H1 (cell line): ENCODE results near the gene TGM2. TPM values are rescaled to one million over a fixed set of nuclear protein-coding genes. Genes with fewer than 3 reads are reported as not detected.

ENCODE experiments used
- CTCF ChIA-PET: fragments of 300-600 bp; sonication (Branson Sonifier 250); formaldehyde crosslinking; loops from one replicate; lab custom pipeline; 2021; ENCODE audit not compliant: partially characterized antibody; lab: Charles Lee
- POLR2A ChIA-PET: fragments of 300-600 bp; sonication (Branson Sonifier 250); formaldehyde crosslinking; loops from one replicate; lab custom pipeline; 2021; ENCODE audit warnings: inconsistent platforms; ENCODE audit not compliant: partially characterized antibody; lab: Charles Lee
- DNase-seq, 2 experiments: peaks; one replicate each; pipeline versions ENCODE4 v3.0.0 to v3.0.0-alpha.2; 2010 to 2022; ENCODE audit warnings: low spot score in 2 of 2, low read depth in 1 of 2, mixed read lengths in 1 of 2
- FAIRE-seq: peaks from 2 replicates; lab custom pipeline; 2011; peaks lifted over from hg19 to GRCh38; lab: Jason Lieb, UNC
- H2AFZ ChIP-seq: 2 replicates; pipeline ENCODE4 v1.8.1; 2012; ENCODE audit warnings: low read length, inconsistent platforms
- H2AK5ac ChIP-seq: 2 replicates; pipeline ENCODE4 v1.6.1; 2013; ENCODE audit warnings: low read depth, low read length
- H2BK120ac ChIP-seq: replicated peaks from 2 replicates; pipeline ENCODE3; 2013; ENCODE audit warnings: low read depth, low read length, inconsistent platforms
- H2BK12ac ChIP-seq: 2 replicates; pipeline ENCODE4 v1.6.1; 2013; ENCODE audit warnings: low read depth, low read length
- H2BK15ac ChIP-seq: 2 replicates; pipeline ENCODE4 v1.6.1; 2013; ENCODE audit warnings: low read length
- H2BK20ac ChIP-seq: 2 replicates; pipeline ENCODE4 v1.6.1; 2013; ENCODE audit warnings: low read length
- H2BK5ac ChIP-seq: 2 replicates; pipeline ENCODE4 v1.6.1; 2013; ENCODE audit warnings: low read depth, low read length
- H3K14ac ChIP-seq: 2 replicates; pipeline ENCODE4 v1.6.1; 2013; ENCODE audit warnings: inconsistent platforms; ENCODE audit not compliant: insufficient read length
- H3K18ac ChIP-seq: 2 replicates; pipeline ENCODE4 v1.6.1; 2013; ENCODE audit warnings: low read length; ENCODE audit errors: extremely low read depth
- H3K23ac ChIP-seq: 2 replicates; pipeline ENCODE4 v1.6.1; 2013; ENCODE audit warnings: inconsistent platforms; ENCODE audit not compliant: insufficient read length
- H3K23me2 ChIP-seq: 2 replicates; pipeline ENCODE4 v1.6.1; 2013; ENCODE audit warnings: low read depth, low read length
- H3K27ac ChIP-seq: 2 replicates; pipeline ENCODE4 v1.6.1; 2011; ENCODE audit warnings: low read depth, low read length, inconsistent platforms
- H3K27me3 ChIP-seq, 4 experiments: replicated peaks in 1 of 4; 1 replicate in 1 of 4; 2 replicates in 3 of 4; pipeline versions ENCODE4 v1.6.1 to v1.8.1; 2011 to 2013; ENCODE audit warnings: low read length in 3 of 4, mild to moderate bottlenecking in 3 of 4, inconsistent platforms in 2 of 4, mixed read lengths in 2 of 4, moderate library complexity in 1 of 4; ENCODE audit not compliant: control insufficient read depth in 3 of 4, insufficient read depth in 3 of 4; ENCODE audit errors: extremely low read depth in 1 of 4
- H3K36me3 ChIP-seq, 4 experiments: 2 replicates each; pipeline versions ENCODE4 v1.6.1 to v1.8.1; 2011 to 2013; ENCODE audit warnings: mild to moderate bottlenecking in 4 of 4, low read length in 3 of 4, moderate library complexity in 2 of 4, control low read depth in 1 of 4, inconsistent platforms in 1 of 4; ENCODE audit not compliant: insufficient read depth in 4 of 4, control insufficient read depth in 2 of 4
- H3K4ac ChIP-seq: replicated peaks from 2 replicates; pipeline ENCODE3; 2013; ENCODE audit warnings: low read length, low read depth, mixed read lengths, inconsistent platforms; ENCODE audit not compliant: insufficient read length
- H3K4me1 ChIP-seq, 4 experiments: replicated peaks in 1 of 4; 1 replicate in 1 of 4; 2 replicates in 3 of 4; pipeline versions ENCODE4 v1.6.1 to v1.8.1; 2011 to 2013; ENCODE audit warnings: low read length in 3 of 4, inconsistent platforms in 2 of 4, mixed read lengths in 1 of 4; ENCODE audit not compliant: insufficient read depth in 4 of 4, control insufficient read depth in 3 of 4
- H3K4me2 ChIP-seq, 2 experiments: 2 replicates each; pipeline versions ENCODE4 v1.6.1 to v1.8.1; 2011 to 2013; ENCODE audit warnings: low read depth in 2 of 2, low read length in 2 of 2, control low read depth in 1 of 2, inconsistent platforms in 1 of 2, mild to moderate bottlenecking in 1 of 2; ENCODE audit not compliant: insufficient read depth in 1 of 2
- H3K4me3 ChIP-seq, 4 experiments: fragments of 200-600, 300-600 bp in 1 of 4; sonication (generic), shearing (Covaris generic), sonication (Bioruptor Twin) in 1 of 4; 2 replicates each; pipeline versions ENCODE4 v1.5.1 to v1.8.1; 2011 to 2016; ENCODE audit warnings: low read length in 4 of 4, low read depth in 3 of 4, control low read depth in 2 of 4, inconsistent platforms in 2 of 4, mild to moderate bottlenecking in 2 of 4, mixed read lengths in 1 of 4, moderate library complexity in 1 of 4; ENCODE audit not compliant: insufficient read depth in 2 of 4; ENCODE audit errors: extremely low read depth in 1 of 4
- H3K56ac ChIP-seq: replicated peaks from 2 replicates; pipeline ENCODE3; 2013; ENCODE audit warnings: low read depth, mild to moderate bottlenecking, mixed read lengths, low read length, inconsistent platforms; ENCODE audit not compliant: insufficient read length
- H3K79me1 ChIP-seq: 2 replicates; pipeline ENCODE4 v1.6.1; 2013; ENCODE audit warnings: low read depth, low read length, control low read depth
- H3K79me2 ChIP-seq, 2 experiments: 2 replicates each; pipeline versions ENCODE4 v1.6.1 to v1.8.1; 2012 to 2013; ENCODE audit warnings: low read length in 2 of 2, mild to moderate bottlenecking in 2 of 2, inconsistent platforms in 1 of 2; ENCODE audit not compliant: insufficient read depth in 2 of 2, control insufficient read depth in 1 of 2
- H3K9ac ChIP-seq, 4 experiments: replicated peaks in 1 of 4; 1 replicate in 1 of 4; 2 replicates in 3 of 4; pipeline versions ENCODE4 v1.6.1 to v1.8.1; 2011 to 2013; ENCODE audit warnings: low read depth in 3 of 4, low read length in 3 of 4, control low read depth in 2 of 4, mild to moderate bottlenecking in 2 of 4, moderate library complexity in 2 of 4, inconsistent platforms in 1 of 4; ENCODE audit errors: extremely low read depth in 1 of 4
- H3K9me3 ChIP-seq, 2 experiments: 2 replicates each; pipeline versions ENCODE4 v1.6.1 to v1.8.1; 2012 to 2013; ENCODE audit warnings: mild to moderate bottlenecking in 2 of 2, moderate library complexity in 2 of 2, control low read depth in 1 of 2, inconsistent platforms in 1 of 2, low read depth in 1 of 2, low read length in 1 of 2, mixed read lengths in 1 of 2; ENCODE audit not compliant: insufficient read depth in 2 of 2
- H4K20me1 ChIP-seq, 2 experiments: replicated peaks in 1 of 2; 2 replicates each; pipeline versions ENCODE3 to v1.8.1; 2011 to 2013; ENCODE audit warnings: inconsistent platforms in 2 of 2, low read length in 2 of 2, mild to moderate bottlenecking in 1 of 2; ENCODE audit not compliant: insufficient read depth in 2 of 2, control insufficient read depth in 1 of 2
- H4K5ac ChIP-seq: 2 replicates; pipeline ENCODE4 v1.6.1; 2013; ENCODE audit warnings: low read length, low read depth, mixed read lengths, inconsistent platforms; ENCODE audit not compliant: insufficient read length
- H4K8ac ChIP-seq: 2 replicates; pipeline ENCODE4 v1.8.0; 2013; ENCODE audit warnings: mild to moderate bottlenecking, moderate library complexity, low read length, inconsistent platforms; ENCODE audit not compliant: insufficient read depth; ENCODE audit errors: extremely low read depth
- H4K91ac ChIP-seq: replicated peaks from 2 replicates; pipeline ENCODE3; 2013; ENCODE audit warnings: low read length, mixed read lengths, inconsistent platforms; ENCODE audit not compliant: insufficient read length
- CTBP2 ChIP-seq: IDR thresholded peaks from 2 replicates; pipeline ENCODE4 v1.7.0; 2011; ENCODE audit warnings: borderline replicate concordance, mild to moderate bottlenecking, moderate library complexity, mixed read lengths, low read length; ENCODE audit not compliant: insufficient read depth, insufficient read length
- JUND ChIP-seq: IDR thresholded peaks from 2 replicates; pipeline ENCODE4 v1.6.1; 2011; ENCODE audit warnings: mild to moderate bottlenecking, improper control_type of control experiment, low read length
- NANOG ChIP-seq: IDR thresholded peaks from 2 replicates; pipeline ENCODE4 v1.6.1; 2011; ENCODE audit warnings: low read length, low read depth, mild to moderate bottlenecking, inconsistent platforms; ENCODE audit not compliant: insufficient read depth, poor library complexity, severe bottlenecking
- RFX5 ChIP-seq: IDR thresholded peaks from 2 replicates; pipeline ENCODE4 v1.6.1; 2011; ENCODE audit warnings: low read depth, low read length, improper control_type of control experiment, borderline replicate concordance
- SIN3A ChIP-seq, 2 experiments: IDR thresholded peaks in 1 of 2; conservative IDR thresholded peaks in 1 of 2; 2 replicates each; pipeline ENCODE4 v1.6.1; 2011 to 2012; ENCODE audit warnings: low read length in 2 of 2, improper control_type of control experiment in 1 of 2, low read depth in 1 of 2, mild to moderate bottlenecking in 1 of 2
- SP1 ChIP-seq: IDR thresholded peaks from 2 replicates; pipeline ENCODE4 v1.6.1; 2011; ENCODE audit warnings: low read depth, low read length
- WGBS, 2 experiments: shearing (Covaris generic) in 1 of 2; methylation state at CpG; one replicate each; pipeline versions ENCODE4 v1.1.6 to v1.1.7; 2013 to 2015; ENCODE audit warnings: low lambda C conversion rate in 2 of 2, mixed read lengths in 2 of 2, inconsistent platforms in 1 of 2, low coverage in 1 of 2, missing lambda C conversion rate in 1 of 2; ENCODE audit not compliant: insufficient replicate concordance in 2 of 2, insufficient coverage in 1 of 2, insufficient read length in 1 of 2; ENCODE audit errors: extremely low coverage in 1 of 2, missing lambda C conversion rate in 1 of 2; 5-methylcytosine and 5-hydroxymethylcytosine counted together
- polyA plus RNA-seq, 7 experiments: library from polyadenylated mRNA; depleted of rRNA in 3 of 7; stranded (reverse) in 5 of 7; unstranded in 2 of 7; fragments of >200 nt in 5 of 7; fragments of 200-250 nt in 2 of 7; gene quantifications; 1 replicate in 5 of 7; 2 replicates in 1 of 7; 4 replicates in 1 of 7; pipeline versions ENCODE4 v1.2.1 to v1.2.3, GENCODE V29; 2011 to 2013; ENCODE audit warnings: missing spikeins in 2 of 7, mixed read lengths in 2 of 7
- total RNA-seq: library from RNA; stranded (reverse); fragmentation: NEBNext Ultra II Directional; extraction: Animal tissue kit (Norgen Biotek cat#: 25700); gene quantifications from 2 replicates; pipeline ENCODE4 v1.2.1, GENCODE V29; 2021

TGM2 gene
- total and polyA plus RNA-seq, 2 of the 8 experiments (the other 6 are each of a cell fraction or from before 2014, with no cell fraction given): 0.86 to 1.0 TPM

DNA sequence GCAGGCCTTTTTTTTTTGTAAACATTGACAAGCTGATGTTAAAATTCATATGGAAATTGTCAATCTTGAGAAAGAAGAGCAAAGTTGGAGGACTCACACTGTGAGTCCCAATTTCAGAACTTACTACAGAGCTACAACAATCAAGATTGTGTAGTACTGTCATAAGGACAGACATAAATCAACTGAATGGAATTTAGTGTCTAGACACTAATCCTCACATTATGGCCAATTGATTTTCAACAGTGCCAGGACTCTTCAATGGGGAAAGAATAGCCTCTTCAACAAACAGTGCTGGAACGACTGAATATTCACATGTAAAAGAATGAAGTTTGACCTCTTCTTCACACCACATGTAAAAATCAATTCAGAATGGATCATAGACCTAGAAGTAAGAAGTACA, 60.8 kb downstream of the TGM2 start:
- Histone ChIP-seq H3K27ac (no peak overlapping the region), H3K23me2 (no peaks in the 10 kb centered on the region), H2BK120ac (no peak overlapping the region), H4K8ac (no peak overlapping the region), H3K4ac (no peak overlapping the region), H3K23ac (no peak overlapping the region), H2AK5ac (no peak overlapping the region), H3K18ac (no peak overlapping the region), H3K79me2 (no peaks in the 10 kb centered on the region), H4K20me1 (no peaks in the 10 kb centered on the region), H2BK20ac (no peak overlapping the region), H3K36me3 (no peaks in the 10 kb centered on the region), H3K79me1 (no peaks in the 10 kb centered on the region), H2BK15ac (no peak overlapping the region), H3K4me2 (no peak overlapping the region), H3K14ac (no peak overlapping the region), H2BK5ac (no peak overlapping the region), H2BK12ac (no peak overlapping the region), H3K4me3 (no peak overlapping the region), H3K9me3 (no peaks in the 10 kb centered on the region), H4K5ac (no peak overlapping the region), H3K4me1 (no peaks in the 10 kb centered on the region), H4K91ac (no peak overlapping the region), H2AFZ (no peak overlapping the region), H3K27me3 (no peaks in the 10 kb centered on the region), H3K56ac (no peak overlapping the region), H3K9ac (no peak overlapping the region)
- CTCF ChIA-PET: interaction anchor here (0.9 kb wide), 1 partner anchor 27 kb away, joined by 3 read pairs; no protein-coding TSS in a partner anchor
- WGBS, 2 experiments: 72% methylated on average over 1 of the region's 1 CpG; no CpG with 5 or more reads in 1 of the 2 experiments
- TF ChIP-seq RFX5: no peak
- no peak for TF ChIP-seq NANOG
- no peak for TF ChIP-seq JUND
- no peak for TF ChIP-seq CTBP2
- no peak for TF ChIP-seq SIN3A (conservative IDR thresholded peaks at IDR 0.05 in 1 of 2, IDR thresholded peaks at IDR 0.05 in 1 of 2; ENCODE audit: low read depth in 1 of 2, low read length in 2 of 2)
- no peak for TF ChIP-seq SP1
- POLR2A ChIA-PET: no interaction called here
- DNase-seq: no peak
- no peak for FAIRE-seq
